Mammary epithelial cell (primary cell): ENCODE data around the gene AACS.

Experiments used
- CTCF ChIP-seq, 2 donors: IDR thresholded peaks in 1 of 2; conservative IDR thresholded peaks in 1 of 2; 2 replicates each; pipeline ENCODE4 v1.5.1; 2011 to 2012; ENCODE audit warnings: inconsistent platforms in 2 of 2, low read length in 2 of 2, mild to moderate bottlenecking in 2 of 2, control low read depth in 1 of 2, low read depth in 1 of 2; ENCODE audit not compliant: insufficient read depth in 1 of 2; ENCODE audit errors: extremely low read depth in 1 of 2
- EZH2 ChIP-seq: IDR thresholded peaks from 2 replicates; pipeline ENCODE4 v1.6.1; 2012; ENCODE audit warnings: low read length, inconsistent platforms, borderline replicate concordance

- no peak for TF ChIP-seq CTCF (conservative IDR thresholded peaks at IDR 0.05 in 1 of 2, IDR thresholded peaks at IDR 0.05 in 1 of 2; ENCODE audit: extremely low read depth in 1 of 2, insufficient read depth in 1 of 2, low read depth in 1 of 2, low read length in 2 of 2)
- no peak for TF ChIP-seq EZH2
Measured at GRCh38 chr12:125061229-125061628, 4.0 kb upstream of the AACS start.
